Stimulated activated naive CD4-positive, alpha-beta T cell (primary cell): Measurements from ENCODE around the gene KRT76.

Experiments
- DNase-seq, 6 experiments: peaks; one replicate each; lab custom pipeline; 2025; lab: John Stamatoyannopoulos, UW

Gene KRT76

DNA sequence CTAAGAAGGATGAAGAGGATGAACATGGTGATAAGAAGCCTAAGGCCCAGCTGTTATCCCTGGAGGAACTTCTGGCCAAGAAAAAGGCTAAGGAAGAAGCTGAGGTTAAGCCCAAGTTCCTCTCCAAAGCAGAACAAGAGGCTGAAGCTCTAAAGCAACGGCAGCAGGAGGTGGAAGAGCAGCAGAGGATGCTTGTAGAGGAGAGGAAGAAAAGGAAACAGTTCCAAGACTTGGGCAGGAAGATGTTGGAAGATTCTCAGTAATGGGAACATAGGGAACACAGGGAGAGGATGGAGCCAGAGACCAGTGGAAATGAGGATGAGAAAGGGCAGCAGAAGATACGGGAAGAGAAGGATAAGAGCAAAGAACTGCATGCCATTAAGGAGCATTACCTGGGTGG, 46.4 kb downstream of the KRT76 start:
- no peak for DNase-seq

DNA sequence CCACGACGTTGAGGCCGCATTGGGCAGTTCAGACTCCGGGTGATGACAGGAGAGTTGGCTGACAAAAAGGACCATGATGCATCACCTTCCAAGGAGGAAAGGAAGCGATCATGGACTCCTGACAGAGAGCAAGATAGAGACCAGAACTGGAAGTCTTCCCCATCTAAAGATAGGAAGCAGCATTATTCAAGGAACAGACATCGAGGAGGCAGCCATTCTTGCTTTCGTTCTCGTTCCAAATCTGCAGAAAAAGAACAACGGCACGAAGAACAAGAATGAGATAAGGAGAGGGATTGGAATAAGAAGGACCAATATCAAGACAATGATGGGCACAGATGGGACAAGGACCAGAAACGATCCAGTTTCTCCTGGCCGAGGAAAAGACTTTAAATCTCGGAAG, 46.8 kb downstream of the KRT76 start:
- no peak for DNase-seq

DNA sequence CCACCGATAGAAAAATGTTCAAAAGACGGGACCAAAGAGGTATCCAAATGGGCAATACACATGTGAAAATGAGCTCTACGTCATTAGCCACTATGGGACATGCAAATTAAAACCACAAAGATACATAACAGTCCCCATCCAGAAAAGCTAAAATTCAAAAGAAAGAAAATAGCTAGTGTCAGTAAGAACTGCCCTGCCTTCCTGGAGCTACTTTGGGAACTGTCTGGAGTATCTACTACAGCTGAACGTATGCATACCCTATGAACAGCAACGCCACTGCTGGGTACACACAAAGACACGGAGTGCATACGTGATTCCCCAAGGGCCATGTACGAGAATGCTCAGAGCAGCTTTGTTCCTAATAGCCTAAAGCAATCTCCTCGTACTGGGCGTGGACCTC, 48.0 kb downstream of the KRT76 start:
- no peak for DNase-seq

DNA sequence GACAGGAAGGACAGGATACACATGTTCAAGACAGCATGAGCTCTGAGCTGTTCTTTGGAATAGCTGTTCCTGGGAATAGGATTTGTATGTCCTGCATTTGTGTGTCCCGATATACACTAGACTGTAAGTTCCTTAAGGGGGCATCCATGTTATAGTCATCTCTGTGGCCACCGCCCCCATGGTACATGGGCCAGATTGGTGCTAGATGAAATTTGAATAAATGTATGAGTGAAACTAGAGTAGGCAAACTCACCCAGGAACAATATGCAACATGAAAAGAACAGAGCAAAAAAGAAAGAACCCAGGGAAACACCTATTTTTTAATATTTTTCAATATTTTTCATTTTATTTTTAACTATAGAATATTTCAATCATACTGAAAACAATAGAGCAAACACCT, 48.8 kb downstream of the KRT76 start:
- DNase-seq = no peak

DNA sequence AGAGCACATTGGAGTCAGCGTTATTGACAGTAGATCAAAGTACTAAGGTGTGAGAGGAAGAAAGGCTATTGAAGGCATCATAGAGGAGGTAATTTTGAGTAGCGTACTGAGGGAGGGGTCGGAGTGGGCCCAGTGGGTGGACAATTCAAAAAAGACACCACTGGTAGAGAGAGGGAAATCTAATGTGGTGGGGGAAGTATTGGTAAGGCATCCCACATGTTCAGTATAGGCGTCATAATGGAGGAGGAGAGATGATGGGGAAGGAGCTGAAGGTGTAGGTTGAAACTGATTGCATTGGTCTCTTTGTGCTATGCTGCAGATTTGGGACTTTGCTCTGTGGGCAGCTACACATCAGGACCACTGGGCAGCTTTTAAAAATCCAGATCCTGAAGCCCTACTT, 50.1 kb downstream of the KRT76 start:
- no peak for DNase-seq

DNA sequence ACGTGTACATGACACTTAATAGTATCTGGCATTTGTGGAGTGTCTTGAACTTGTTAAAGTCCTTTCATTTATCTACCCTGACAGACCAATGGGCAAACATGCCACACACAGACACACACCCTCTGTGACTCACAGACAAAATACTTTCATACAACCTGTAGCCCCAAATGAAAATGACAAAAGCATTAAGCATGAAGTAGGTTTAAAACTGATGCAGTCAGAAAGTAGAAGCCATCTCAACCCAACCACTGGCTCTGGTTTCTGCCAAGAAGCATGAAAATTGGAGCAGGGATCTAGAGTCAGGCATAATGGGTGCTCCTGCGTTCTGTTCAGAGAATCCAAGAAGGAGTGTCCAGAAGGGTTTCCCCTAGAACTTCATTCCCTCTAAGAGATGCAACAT, 50.7 kb downstream of the KRT76 start:
- no peak for DNase-seq

DNA sequence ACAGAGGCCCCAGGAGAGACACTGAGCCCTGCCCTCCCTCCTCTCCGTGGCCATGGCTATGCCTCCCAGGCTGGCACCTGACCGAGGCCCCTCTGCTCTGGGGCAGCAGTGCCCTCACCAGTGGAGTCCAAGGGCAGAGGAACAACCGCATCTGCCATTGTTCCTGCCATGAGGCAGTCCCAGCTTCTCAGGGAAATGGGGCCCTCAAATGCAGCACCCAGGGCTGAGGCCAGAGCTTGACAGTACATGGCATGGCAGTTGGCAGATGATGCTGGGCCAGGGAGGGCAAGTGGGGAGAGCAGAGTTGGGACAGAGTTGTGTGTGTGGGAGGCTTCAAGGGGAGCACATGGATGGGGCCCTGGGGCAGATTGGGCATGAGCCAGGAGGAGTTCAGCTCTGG, 52.8 kb downstream of the KRT76 start:
- no peak for DNase-seq

DNA sequence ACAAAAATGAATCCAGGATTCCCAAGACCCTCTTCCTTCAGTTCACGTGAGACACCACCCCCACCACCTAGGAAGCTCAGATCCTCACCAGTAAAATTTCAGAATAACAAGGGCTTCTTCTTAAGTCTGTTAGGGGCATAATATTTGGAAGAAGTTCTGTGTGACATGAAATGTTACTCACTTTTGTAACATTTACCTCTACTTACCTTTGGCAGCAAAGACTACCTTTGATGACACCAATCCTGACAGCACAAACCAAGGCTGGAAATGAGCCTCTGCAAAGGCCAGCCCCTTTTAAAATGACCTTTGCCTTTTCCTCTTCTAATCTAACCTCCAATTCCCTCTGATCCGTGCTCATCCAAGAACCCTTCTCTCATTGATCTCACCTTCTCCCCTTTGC, 54.5 kb downstream of the KRT76 start:
- no peak for DNase-seq

DNA sequence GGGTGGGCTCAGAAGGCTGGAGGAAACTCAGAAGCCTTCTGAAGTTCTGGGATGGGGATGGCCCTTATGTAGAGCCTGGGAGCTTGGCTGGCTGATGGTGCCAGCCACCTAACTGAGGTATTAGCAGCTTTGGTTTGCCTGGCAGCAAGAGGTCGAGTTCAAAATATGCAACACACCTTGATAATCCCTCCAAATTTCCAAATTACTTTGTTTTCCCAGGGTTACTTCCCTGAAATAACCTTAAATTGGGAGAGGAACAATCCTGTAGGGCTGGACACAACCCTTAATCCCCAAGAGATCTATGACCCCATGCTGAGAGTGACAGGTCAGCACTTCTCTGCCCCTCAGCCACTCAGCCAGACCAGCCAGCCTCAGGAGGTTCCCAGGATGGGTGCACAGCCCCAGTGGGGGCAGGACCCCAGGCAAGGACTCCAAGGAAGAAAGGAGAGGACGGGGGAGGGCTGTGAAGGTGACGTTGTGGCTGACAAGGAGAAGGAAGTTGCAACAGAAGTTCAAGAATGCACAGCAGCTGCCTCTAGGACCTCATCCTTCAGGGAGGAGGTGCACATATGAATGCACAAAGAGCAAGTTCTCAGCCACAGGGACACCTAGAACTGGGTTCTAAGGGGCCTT, 55.2 kb downstream of the KRT76 start:
- DNase-seq = no peak

DNA sequence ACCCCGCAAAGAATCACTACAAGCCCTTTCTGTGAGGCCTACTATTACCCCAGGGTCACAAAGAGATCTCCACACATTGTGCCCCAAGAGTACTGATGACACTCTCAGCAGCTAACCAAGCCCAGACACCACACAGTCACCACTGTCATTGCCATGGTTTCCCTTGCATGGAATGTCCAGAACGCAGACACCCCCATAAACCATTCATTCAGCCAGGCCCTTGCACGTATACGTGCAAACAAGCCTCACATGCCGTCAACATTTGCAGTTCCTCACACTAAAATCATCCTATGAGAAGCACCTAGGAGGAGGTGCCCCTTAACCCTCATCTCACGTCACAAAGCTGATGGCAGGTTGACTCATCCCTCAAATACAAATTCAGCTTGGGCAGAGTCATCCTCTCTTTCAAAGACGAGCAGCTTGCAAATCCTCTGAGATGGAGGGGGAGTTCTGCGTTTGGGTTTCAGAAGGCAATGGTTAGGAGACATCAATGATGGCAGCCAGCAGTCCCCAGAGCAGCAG, 56.7 kb downstream of the KRT76 start:
- DNase-seq = no peak
